HepG2 (cell line): ENCODE results near the gene TM4SF5. TPM values are rescaled to one million over a fixed set of nuclear protein-coding genes. Genes with fewer than 3 reads are reported as not detected.

Experiments used
- ADNP ChIP-seq: sonication (generic); formaldehyde crosslinking; IDR thresholded peaks from 2 replicates; pipeline ENCODE4 v1.4.0; 2020; ENCODE audit warnings: missing genetic modification reagents
- BCL6 ChIP-seq: IDR thresholded peaks from 2 replicates; pipeline ENCODE4 v1.6.1; 2016; ENCODE audit warnings: missing genetic modification reagents, missing compliant biosample characterization
- CCAR2 ChIP-seq: fragments of 200-400 bp; formaldehyde crosslinking; optimal IDR thresholded peaks from 2 replicates; pipeline ENCODE3; 2018; ENCODE audit warnings: low read depth, mild to moderate bottlenecking, low read length, moderate library complexity
- CENPBD1 ChIP-seq: sonication (generic); formaldehyde crosslinking; IDR thresholded peaks from 2 replicates; pipeline ENCODE4 v1.8.0; 2022; ENCODE audit warnings: missing genetic modification reagents, low read depth, mild to moderate bottlenecking, borderline replicate concordance
- CHD4 ChIP-seq: fragments of 200-600 bp; sonication (generic); IDR thresholded peaks from 2 replicates; pipeline ENCODE4 v1.7.0; 2017; ENCODE audit warnings: mild to moderate bottlenecking, low read length, borderline replicate concordance
- MAFG ChIP-seq: sonication (generic); formaldehyde crosslinking; IDR thresholded peaks from 2 replicates; pipeline ENCODE4 v1.5.1; 2020; ENCODE audit warnings: mild to moderate bottlenecking, missing genetic modification reagents
- MIXL1 ChIP-seq: IDR thresholded peaks from 2 replicates; pipeline ENCODE4 v1.6.1; 2016
- MTA1 ChIP-seq: sonication (generic); formaldehyde crosslinking; IDR thresholded peaks from 2 replicates; pipeline ENCODE4 v1.4.0; 2020; ENCODE audit warnings: missing genetic modification reagents, mild to moderate bottlenecking, borderline replicate concordance
- PHF21A ChIP-seq: sonication (generic); formaldehyde crosslinking; IDR thresholded peaks from 2 replicates; pipeline ENCODE4 v1.5.0; 2020; ENCODE audit warnings: mild to moderate bottlenecking, missing genetic modification reagents
- PLRG1 ChIP-seq: fragments of 450-650 bp; conservative IDR thresholded peaks from 2 replicates; pipeline ENCODE4 v1.6.1; 2016
- PPARG ChIP-seq: conservative IDR thresholded peaks from 2 replicates; pipeline ENCODE4 v1.6.1; 2016; ENCODE audit warnings: missing biosample characterization, missing genetic modification reagents
- ZBTB2 ChIP-seq: sonication (generic); formaldehyde crosslinking; IDR thresholded peaks from 2 replicates; pipeline ENCODE4 v1.8.0; 2022; ENCODE audit warnings: low read depth, missing genetic modification reagents
- ZBTB4 ChIP-seq: sonication (generic); formaldehyde crosslinking; IDR thresholded peaks from 2 replicates; pipeline ENCODE4 v1.4.0; 2020; ENCODE audit warnings: missing genetic modification reagents, mild to moderate bottlenecking, borderline replicate concordance
- ZFP62 ChIP-seq: sonication (generic); formaldehyde crosslinking; IDR thresholded peaks from 2 replicates; pipeline ENCODE4 v1.4.0; 2020; ENCODE audit warnings: missing genetic modification reagents
- ZMAT5 ChIP-seq: sonication (generic); formaldehyde crosslinking; IDR thresholded peaks from 2 replicates; pipeline ENCODE4 v1.5.0; 2020; ENCODE audit warnings: mild to moderate bottlenecking, low read depth, missing genetic modification reagents, borderline replicate concordance
- ZMYM3 ChIP-seq: sonication (generic); formaldehyde crosslinking; IDR thresholded peaks from 2 replicates; pipeline ENCODE4 v1.5.1; 2020; ENCODE audit warnings: mild to moderate bottlenecking, missing genetic modification reagents
- ZNF225 ChIP-seq: sonication (generic); formaldehyde crosslinking; IDR thresholded peaks from 2 replicates; pipeline ENCODE4 v1.4.0; 2020; ENCODE audit warnings: mild to moderate bottlenecking, missing genetic modification reagents
- ZNF263 ChIP-seq: sonication (generic); formaldehyde crosslinking; IDR thresholded peaks from 2 replicates; pipeline ENCODE4 v1.4.0; 2020; ENCODE audit warnings: missing genetic modification reagents
- ZNF616 ChIP-seq: sonication (generic); formaldehyde crosslinking; IDR thresholded peaks from 2 replicates; pipeline ENCODE4 v1.5.0; 2020; ENCODE audit warnings: low read depth, mild to moderate bottlenecking, missing genetic modification reagents
- ZNF672 ChIP-seq: sonication (generic); formaldehyde crosslinking; IDR thresholded peaks from 2 replicates; pipeline ENCODE4 v1.8.1; 2022; ENCODE audit warnings: missing genetic modification reagents
- ZNF746 ChIP-seq: sonication (generic); formaldehyde crosslinking; IDR thresholded peaks from 2 replicates; pipeline ENCODE4 v1.8.0; 2022; ENCODE audit warnings: mild to moderate bottlenecking, missing genetic modification reagents
- ZNF780A ChIP-seq: sonication (generic); formaldehyde crosslinking; IDR thresholded peaks from 2 replicates; pipeline ENCODE4 v1.8.0; 2022; ENCODE audit warnings: mild to moderate bottlenecking, missing genetic modification reagents, moderate library complexity
- ZNF839 ChIP-seq: sonication (generic); formaldehyde crosslinking; IDR thresholded peaks from 2 replicates; pipeline ENCODE4 v1.4.0; 2020; ENCODE audit warnings: missing genetic modification reagents, mild to moderate bottlenecking, borderline replicate concordance
- polyA plus RNA-seq, 8 experiments: library from polyadenylated mRNA; depleted of rRNA in 3 of 8; stranded (reverse) in 7 of 8; unstranded in 1 of 8; fragments of >200 nt; fragmentation: Illumina TruSeq in 4 of 8; extraction: Trizol in 4 of 8; gene quantifications; 2 replicates each; pipeline versions ENCODE4 v1.2.1 to v1.2.3, GENCODE V29; 2011 to 2016; ENCODE audit warnings: low read depth in 4 of 8, missing spikeins in 1 of 8, mixed read lengths in 1 of 8; ENCODE audit not compliant: insufficient read depth in 1 of 8
- total RNA-seq, 5 experiments: library from RNA; depleted of rRNA; stranded (reverse); fragments of >200 nt; fragmentation: Illumina TruSeq; extraction: Trizol; gene quantifications; 2 replicates each; pipeline ENCODE4 v1.2.3, GENCODE V29; 2016; ENCODE audit warnings: low read depth in 1 of 5

TM4SF5 gene
- total and polyA plus RNA-seq, 2 of the 13 experiments (the other 11 are each of a cell fraction or from before 2014, with no cell fraction given): 30.1 to 126 TPM

- TF ChIP-seq MIXL1 (CRISPR knock-in tag) (peak; percentile 71), CHD4 (no peak), ZNF263 (CRISPR knock-in tag) (peak; percentile 58; the same call in 1 of the 2 replicates), ZNF746 (peak; percentile 51; the same call in 1 of the 2 replicates), PPARG (0 out of 2 replicates have a peak, but pooled peaks have one; percentile 22), ZNF672 (CRISPR knock-in tag) (no peak), PHF21A (CRISPR knock-in tag) (no peak; the same call in 1 of the 2 replicates), CENPBD1 (CRISPR knock-in tag) (no peak), ZNF616 (CRISPR knock-in tag) (no peak), ZFP62 (CRISPR knock-in tag) (no peak), ADNP (CRISPR knock-in tag) (0 out of 2 replicates have a peak, but pooled peaks have one; percentile 10), CCAR2 (no peak), ZBTB2 (CRISPR knock-in tag) (no peak), ZMYM3 (CRISPR knock-in tag) (peak; percentile 95), ZMAT5 (CRISPR knock-in tag) (no peak), MAFG (CRISPR knock-in tag) (no peak), MTA1 (no peak), ZNF839 (CRISPR knock-in tag) (no peak), ZNF225 (CRISPR knock-in tag) (no peak), PLRG1 (no peak), ZBTB4 (CRISPR knock-in tag) (no peak), ZNF780A (CRISPR knock-in tag) (peak; percentile 67; the same call in 1 of the 2 replicates), BCL6 (CRISPR knock-in tag) (peak; percentile 77)
Measured at GRCh38 chr17:4777969-4778760, 6.5 kb downstream of the TM4SF5 start (continued).
